Astrocyte of the cerebellum (primary cell): ENCODE data around the gene HDAC4.
A peak's percentile ranks its signal among the peaks of the same experiment; 100 is the strongest.

Experiments used
- DNase-seq: peaks from one replicate; pipeline ENCODE4 v3.0.0-alpha.2; 2011; ENCODE audit warnings: low read depth
- H3K4me3 ChIP-seq: 2 replicates; pipeline ENCODE4 v1.5.1; 2011; ENCODE audit warnings: mild to moderate bottlenecking, low read depth, low read length, moderate library complexity
- in situ Hi-C: cut with HindIII; loops from 2 replicates; pipeline ENCODE4 v1.10.0; 2017; ENCODE audit warnings: low sequenced_read_pairs
- TF ChIP-seq, protein P1 (sequence below): IDR thresholded peaks from 2 replicates; pipeline ENCODE4 v1.5.1; 2012; ENCODE audit warnings: low read length, low read depth, moderate library complexity, mild to moderate bottlenecking; ENCODE audit errors: missing control alignments

HDAC4 gene

DNA sequence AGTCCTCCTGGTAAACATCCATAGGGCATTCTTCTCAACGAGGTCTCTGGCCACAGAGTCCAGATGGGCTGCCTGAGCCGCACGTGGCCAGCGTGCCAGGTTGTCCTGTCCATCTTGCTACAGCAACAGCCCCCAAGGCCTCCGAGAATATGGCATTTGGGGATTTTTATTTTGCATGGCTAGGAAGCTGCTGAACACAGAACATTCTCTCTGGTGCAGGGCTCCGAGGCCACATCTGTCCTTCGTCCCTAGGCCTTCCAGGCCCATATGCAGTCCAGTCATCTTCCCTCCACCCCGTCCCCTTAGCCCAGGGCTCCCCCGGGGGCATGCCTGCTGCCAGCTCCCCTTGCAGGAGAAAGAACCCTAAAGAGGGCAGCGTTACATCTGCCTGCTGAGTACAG, 2.3 kb downstream of the HDAC4 start:
- peak overlapping the region; percentile 48 for H3K4me3 ChIP-seq
- in situ Hi-C loops: no loop called here
- TF ChIP-seq, protein P1, sequence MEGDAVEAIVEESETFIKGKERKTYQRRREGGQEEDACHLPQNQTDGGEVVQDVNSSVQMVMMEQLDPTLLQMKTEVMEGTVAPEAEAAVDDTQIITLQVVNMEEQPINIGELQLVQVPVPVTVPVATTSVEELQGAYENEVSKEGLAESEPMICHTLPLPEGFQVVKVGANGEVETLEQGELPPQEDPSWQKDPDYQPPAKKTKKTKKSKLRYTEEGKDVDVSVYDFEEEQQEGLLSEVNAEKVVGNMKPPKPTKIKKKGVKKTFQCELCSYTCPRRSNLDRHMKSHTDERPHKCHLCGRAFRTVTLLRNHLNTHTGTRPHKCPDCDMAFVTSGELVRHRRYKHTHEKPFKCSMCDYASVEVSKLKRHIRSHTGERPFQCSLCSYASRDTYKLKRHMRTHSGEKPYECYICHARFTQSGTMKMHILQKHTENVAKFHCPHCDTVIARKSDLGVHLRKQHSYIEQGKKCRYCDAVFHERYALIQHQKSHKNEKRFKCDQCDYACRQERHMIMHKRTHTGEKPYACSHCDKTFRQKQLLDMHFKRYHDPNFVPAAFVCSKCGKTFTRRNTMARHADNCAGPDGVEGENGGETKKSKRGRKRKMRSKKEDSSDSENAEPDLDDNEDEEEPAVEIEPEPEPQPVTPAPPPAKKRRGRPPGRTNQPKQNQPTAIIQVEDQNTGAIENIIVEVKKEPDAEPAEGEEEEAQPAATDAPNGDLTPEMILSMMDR: no peak
- no peak for DNase-seq

DNA sequence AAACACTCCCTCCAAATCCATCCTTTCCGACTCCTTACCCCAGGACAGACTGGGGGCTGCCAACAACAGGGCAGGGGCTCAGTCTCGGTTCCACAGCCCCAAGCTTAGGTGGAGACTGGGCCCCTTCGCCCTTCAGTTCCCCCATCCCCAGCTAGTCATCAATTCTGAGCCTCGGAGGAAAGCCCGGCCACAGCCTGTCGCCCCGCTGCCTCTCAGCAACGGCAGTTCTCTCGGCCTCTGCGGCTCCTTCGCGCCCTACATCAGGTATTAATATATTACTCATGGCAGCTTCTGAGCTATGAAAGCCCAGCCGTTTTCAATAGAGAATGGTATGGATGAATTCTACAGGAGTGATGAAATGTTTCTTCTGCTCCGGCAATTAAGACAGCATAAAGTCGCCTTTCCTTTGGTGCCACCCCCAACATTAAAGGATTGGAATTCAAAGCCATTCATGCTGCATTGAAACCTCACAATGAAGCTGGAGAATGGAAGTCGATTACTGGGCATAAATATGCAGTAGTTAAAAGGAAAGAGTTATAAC, 2.8 kb downstream of the HDAC4 start:
- TF ChIP-seq, protein P1: no peak
- in situ Hi-C loops: no loop called here
- DNase-seq: no peak
- H3K4me3 ChIP-seq: no peak overlapping the region

DNA sequence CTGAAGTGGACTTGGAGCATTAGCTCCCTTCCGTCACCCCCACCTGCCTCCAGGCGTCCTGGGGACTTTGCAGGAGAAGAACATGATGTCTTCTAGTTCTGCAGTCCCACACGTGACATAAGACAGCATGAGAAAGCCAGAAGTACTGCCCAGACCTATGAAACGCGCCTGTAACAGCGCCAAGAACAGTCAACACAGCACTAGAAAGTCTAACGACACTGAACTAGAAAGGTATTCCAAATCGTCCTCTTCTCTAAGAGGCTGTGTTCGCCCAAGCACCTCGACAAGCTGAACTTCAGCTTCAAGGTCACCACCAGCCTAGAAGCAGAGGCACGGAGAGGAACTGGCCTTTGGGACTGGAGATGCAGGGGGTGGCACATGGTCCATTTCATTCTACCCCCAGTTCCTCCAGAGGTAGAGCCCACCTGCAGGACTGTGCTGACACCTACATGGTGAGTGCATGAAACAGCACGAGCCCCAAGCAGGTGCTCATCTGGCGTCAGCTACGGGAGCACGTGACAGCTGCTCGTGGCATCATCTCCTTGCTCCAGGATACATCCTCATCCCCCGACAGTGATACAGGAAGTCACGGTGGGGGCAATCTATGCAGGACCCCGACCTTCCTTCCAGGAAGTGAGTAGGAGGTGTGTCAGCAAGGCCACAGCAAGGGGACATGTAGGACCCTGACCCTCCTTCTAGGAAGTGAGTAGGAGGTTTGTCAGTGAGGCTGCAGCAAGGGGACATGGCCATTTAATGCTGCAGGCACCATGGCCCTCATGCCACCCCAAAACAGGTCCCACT, 3.7 kb downstream of the HDAC4 start:
- in situ Hi-C loops: no loop called here
- DNase-seq: no peak
- TF ChIP-seq, protein P1: no peak
- no peak overlapping the region for H3K4me3 ChIP-seq

DNA sequence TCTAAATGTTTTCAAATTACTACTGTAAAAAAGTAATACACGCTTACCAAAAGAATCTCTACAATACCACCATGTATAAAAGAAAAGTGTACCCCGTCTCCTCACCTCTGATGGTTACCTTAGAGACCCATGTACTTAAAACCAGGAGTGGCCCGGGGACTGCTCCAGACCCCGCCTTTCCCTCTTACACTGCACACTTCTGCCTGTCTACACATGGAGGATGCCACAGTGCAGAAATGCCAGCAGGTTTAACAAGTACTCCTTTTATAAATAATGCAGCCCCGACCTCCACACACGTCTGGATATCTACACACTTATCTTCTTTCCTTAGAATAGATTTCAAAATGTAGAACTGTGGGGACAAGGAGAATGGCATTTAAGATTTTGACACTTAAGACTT, 5.3 kb downstream of the HDAC4 start:
- TF ChIP-seq, protein P1: no peak
- DNase-seq: no peak
- H3K4me3 ChIP-seq: no peak overlapping the region
- in situ Hi-C loops: no loop called here

DNA sequence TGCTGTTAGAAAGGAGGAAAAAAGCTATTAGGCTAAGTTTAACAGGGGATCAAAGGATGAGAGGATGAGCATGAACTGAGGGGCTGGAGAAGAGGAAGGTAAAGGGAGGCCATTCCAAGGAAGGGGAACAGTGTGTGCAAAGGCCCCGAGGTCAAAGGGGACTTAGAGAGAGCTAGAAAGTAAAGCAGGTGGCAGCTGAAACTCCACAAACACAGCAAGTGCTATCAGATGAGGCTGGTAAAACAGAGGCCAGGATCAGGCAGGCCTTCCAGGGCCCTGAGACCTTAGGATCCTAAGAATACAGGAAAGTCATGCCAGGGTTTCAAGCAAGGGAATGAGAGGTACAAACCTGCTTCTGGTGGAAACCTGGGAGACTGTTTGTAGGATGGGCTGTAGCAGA, 5.8 kb downstream of the HDAC4 start:
- in situ Hi-C loops: no loop called here
- TF ChIP-seq, protein P1: no peak

GRCh38 chr2:239394346-239394945, 6.4 kb downstream of the HDAC4 start:
- no peak for DNase-seq
- in situ Hi-C loops: no loop called here
- TF ChIP-seq, protein P1: no peak
- H3K4me3 ChIP-seq: no peak overlapping the region

More for the DNA sequence above, 5.8 kb downstream of the HDAC4 start:
- no peak overlapping the region for H3K4me3 ChIP-seq
- DNase-seq: no peak
